Ovary (tissue), 3 donors: ENCODE results near the gene UTRN.

ENCODE experiments used
- CTCF ChIP-seq, 3 donors: fragments of 450-650 bp in 2 of 3; fragments of 200-600 bp in 1 of 3; IDR thresholded peaks; one replicate each; pipeline versions ENCODE4 v1.5.1 to v1.8.0; 2016 to 2022; ENCODE audit warnings: antibody characterized with exemption in 3 of 3, mild to moderate bottlenecking in 1 of 3
- EP300 ChIP-seq: sonication (generic); formaldehyde crosslinking; IDR thresholded peaks from one replicate; pipeline ENCODE4 v1.6.1; 2017; ENCODE audit warnings: antibody characterized with exemption
- POLR2A ChIP-seq: fragments of 450-650 bp; IDR thresholded peaks from one replicate; pipeline ENCODE4 v1.6.1; 2017; ENCODE audit warnings: antibody characterized with exemption, mild to moderate bottlenecking, moderate library complexity
- donor health status: DM: no; HTN: no; CAD: no.

- TF ChIP-seq CTCF (IDR thresholded peaks at IDR 0.05) (peak in 2 of 3 donors; percentile 14 to 28), POLR2A (no peak), EP300 (no peak)
Measured at GRCh38 chr6:144283646-144284477, 1.3 kb upstream of the UTRN start.
